ENCODE results near the gene PLEKHH1.
A peak's percentile ranks its signal among the peaks of the same experiment; 100 is the strongest.
"Not testable (repeated sequence)": the region's sequence is repeated elsewhere in the genome, so short reads cannot be mapped to it uniquely, and the experiment has no call there.

The PLEKHH1 gene

DNA sequence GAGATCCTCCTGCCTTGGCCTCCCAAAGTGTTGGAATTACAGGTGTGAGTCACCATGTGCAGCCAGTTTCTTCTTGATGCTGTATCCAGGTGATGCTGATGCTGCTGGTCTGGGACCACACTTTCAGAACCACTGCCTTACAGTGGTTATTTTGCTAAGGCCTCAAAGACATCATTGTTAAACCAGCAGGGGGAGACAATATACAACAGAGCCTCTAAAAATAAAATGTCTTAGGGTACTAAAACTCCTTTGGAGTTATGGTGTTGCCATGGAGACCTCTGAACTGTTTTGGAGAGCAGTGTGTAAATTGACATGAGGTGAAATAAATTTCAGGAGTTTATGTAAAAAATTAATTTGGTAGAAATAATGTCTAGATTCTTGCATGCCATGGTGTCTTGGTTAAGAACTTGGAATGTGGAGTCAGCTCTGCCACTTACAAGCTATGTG lies 85.5 kb downstream of the PLEKHH1 start:
- H3K36me3 ChIP-seq (ENCODE audit: control insufficient read depth, insufficient read depth, low read length): no peaks in the 10 kb centered on the region
- no peaks in the 10 kb centered on the region for H3K27me3 ChIP-seq (ENCODE audit: control insufficient read depth, insufficient read depth, low read length)
- peaks cover 9% of the 10 kb centered on the region for H3K4me1 ChIP-seq (ENCODE audit: control insufficient read depth, insufficient read depth, low read length)
- no peak overlapping the region for H3K27ac ChIP-seq (ENCODE audit: low read depth, low read length)
- H3K9ac ChIP-seq (ENCODE audit: low read length): no peak overlapping the region
- no peak overlapping the region for H3K4me3 ChIP-seq (ENCODE audit: low read length)

DNA sequence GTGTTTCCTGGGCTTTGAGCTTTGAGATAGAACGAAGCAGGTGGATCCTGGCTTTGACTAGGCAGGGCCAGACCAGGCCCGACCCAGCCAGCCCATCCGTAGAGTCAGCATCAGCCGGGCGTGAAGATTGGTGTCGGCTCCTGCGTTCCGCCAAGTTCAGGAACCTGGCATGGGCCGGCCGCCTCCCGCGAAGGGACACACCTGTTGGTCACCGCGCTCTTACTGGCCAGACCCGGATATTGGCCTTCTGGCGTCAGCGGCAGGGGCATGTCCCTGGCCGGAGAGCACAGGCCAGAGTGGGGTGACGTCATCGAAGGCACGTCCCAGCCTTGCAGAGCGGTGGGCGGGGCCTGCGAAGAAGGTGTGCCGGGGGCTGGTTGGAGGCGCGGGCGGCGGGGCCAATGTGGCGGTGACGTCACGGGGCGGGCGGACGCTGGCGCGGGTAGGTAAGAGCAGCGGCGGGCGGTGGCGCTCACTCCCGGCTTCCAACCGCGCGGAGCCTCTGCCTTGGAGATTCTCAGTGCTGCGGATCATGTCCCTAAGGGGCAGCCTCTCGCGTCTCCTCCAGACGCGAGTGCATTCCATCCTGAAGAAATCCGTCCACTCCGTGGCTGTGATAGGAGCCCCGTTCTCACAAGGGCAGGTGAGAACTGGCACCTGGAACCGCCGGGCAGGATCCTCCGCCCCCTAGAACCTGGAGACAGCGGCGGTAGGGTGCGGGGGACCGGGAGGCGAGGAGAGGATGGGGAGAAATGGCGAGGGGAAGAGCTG lies 86.5 kb downstream of the PLEKHH1 start, which contains the start of gene ARG2:
Gene ARG2 (plus strand): TSS at position 475 of the 771 bp plus-strand sequence. CDS start 58 bp downstream, at position 533.
- Histone ChIP-seq H3K36me3 (ENCODE audit: control insufficient read depth, insufficient read depth, low read length) (no peaks in the 10 kb centered on the region), H3K27me3 (ENCODE audit: control insufficient read depth, insufficient read depth, low read length) (no peaks in the 10 kb centered on the region), H3K4me1 (ENCODE audit: control insufficient read depth, insufficient read depth, low read length) (peaks cover 9% of the 10 kb centered on the region), H3K9ac (ENCODE audit: low read length) (peak within 1 kb of the TSS; percentile 57), H3K4me3 (ENCODE audit: low read length) (peak within 1 kb of the TSS; percentile 79), H3K27ac (ENCODE audit: low read depth, low read length) (peak within 1 kb of the TSS; percentile 54)

DNA sequence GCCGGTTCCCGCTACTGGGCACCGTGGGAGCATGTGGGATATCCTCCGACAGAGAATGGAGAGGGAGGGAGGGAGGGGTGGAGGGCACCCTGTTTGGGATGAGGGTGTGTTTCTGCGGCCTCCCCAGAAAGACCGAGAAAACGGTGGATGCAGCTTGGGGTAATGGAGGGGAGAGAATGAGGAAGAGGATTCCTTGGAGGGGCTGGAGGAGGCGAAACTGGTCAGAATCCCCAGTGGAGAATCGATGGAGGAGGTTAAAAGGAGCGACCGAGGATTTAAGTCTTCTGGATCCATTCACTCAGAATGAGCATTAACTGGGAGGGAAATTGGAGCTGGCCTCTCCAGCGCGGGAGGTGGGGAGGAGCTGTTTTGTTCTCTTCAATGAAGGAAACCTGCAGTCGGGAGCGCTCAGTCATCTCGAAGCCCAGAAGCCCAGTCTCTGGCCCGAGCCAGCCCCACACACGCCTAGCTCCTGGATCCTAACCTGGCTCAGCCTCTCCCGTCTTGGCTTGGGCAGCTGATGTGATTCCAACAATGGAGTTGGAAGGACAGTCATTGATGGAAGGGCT lies 87.2 kb downstream of the PLEKHH1 start:
- H3K4me3 ChIP-seq (ENCODE audit: low read length): peak overlapping the region; percentile 79
- H3K27ac ChIP-seq (ENCODE audit: low read depth, low read length): peak overlapping the region; percentile 54
- no peaks in the 10 kb centered on the region for H3K36me3 ChIP-seq (ENCODE audit: control insufficient read depth, insufficient read depth, low read length)
- no peaks in the 10 kb centered on the region for H3K27me3 ChIP-seq (ENCODE audit: control insufficient read depth, insufficient read depth, low read length)
- no peak overlapping the region for H3K9ac ChIP-seq (ENCODE audit: low read length)
- H3K4me1 ChIP-seq (ENCODE audit: control insufficient read depth, insufficient read depth, low read length): peaks cover 9% of the 10 kb centered on the region

DNA sequence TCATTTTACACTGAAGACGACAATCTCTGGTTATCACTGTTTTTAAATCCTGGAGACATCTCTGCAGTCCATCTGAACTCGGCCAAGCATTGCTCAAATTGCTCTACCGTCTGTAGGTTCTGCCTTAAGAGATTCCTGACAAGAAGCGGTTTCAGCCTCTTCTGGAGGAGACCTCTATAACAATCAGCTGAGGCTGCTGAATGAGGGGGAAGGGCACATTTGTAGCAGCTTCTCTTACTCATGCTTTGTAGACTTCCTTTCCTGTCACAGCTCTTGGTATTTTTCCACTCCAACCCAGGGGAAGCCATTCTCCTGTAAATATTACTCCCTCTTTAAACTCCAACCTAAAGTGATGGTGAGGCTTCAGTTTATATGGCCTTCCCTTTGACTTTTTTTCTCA lies 89.6 kb downstream of the PLEKHH1 start:
- H3K4me3 ChIP-seq (ENCODE audit: low read length): no peak overlapping the region
- no peak overlapping the region for H3K9ac ChIP-seq (ENCODE audit: low read length)

DNA sequence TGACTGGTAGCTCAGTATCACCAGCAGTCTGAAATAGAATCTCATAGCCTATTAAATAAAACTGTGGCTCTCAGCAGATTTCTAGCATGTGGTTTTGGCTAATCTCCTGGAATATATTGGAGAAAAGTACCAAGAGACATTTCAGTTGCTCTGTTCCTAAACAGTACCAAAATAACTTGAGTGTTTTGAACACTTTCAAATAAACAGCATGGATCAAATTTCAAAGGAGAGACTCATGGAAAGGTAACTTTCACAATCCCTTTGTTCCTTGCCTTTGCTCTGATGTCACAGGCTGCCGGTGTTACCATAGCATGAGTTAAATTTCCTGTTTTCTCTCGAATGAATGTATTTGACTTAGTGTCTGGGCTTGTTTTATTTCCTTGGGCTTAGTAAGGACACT lies 90.0 kb downstream of the PLEKHH1 start:
- Histone ChIP-seq H3K27ac (ENCODE audit: low read depth, low read length) (no peak overlapping the region), H3K4me3 (ENCODE audit: low read length) (no peak overlapping the region), H3K9ac (ENCODE audit: low read length) (no peak overlapping the region)

More for the DNA sequence above, 89.6 kb downstream of the PLEKHH1 start:
- Histone ChIP-seq H3K36me3 (ENCODE audit: control insufficient read depth, insufficient read depth, low read length) (no peaks in the 10 kb centered on the region), H3K27ac (ENCODE audit: low read depth, low read length) (peak overlapping the region; percentile 40), H3K27me3 (ENCODE audit: control insufficient read depth, insufficient read depth, low read length) (no peaks in the 10 kb centered on the region), H3K4me1 (ENCODE audit: control insufficient read depth, insufficient read depth, low read length) (peaks cover 9% of the 10 kb centered on the region)

DNA sequence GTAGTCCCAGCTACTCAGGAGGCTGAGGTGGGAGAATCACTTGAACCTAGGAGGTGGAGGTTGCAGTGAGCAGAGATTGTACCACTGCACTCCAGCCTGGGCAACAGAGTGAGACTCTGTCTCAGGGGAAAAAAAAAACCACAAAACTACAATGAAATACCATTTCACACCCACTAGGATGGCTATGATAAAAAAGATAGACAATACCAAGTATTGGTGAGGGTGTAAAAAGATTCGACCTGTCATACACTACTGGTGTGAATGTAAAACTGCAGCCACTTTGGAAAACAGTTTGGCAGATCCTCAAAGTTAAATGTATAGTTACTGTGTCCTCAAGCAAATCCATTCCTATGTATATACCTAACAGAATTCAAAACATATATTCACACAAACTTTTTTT lies 93.0 kb downstream of the PLEKHH1 start:
- H3K27me3 ChIP-seq (ENCODE audit: control insufficient read depth, insufficient read depth, low read length); H3K4me3 ChIP-seq (ENCODE audit: low read length); H3K36me3 ChIP-seq (ENCODE audit: control insufficient read depth, insufficient read depth, low read length); H3K9ac ChIP-seq (ENCODE audit: low read length); H3K4me1 ChIP-seq (ENCODE audit: control insufficient read depth, insufficient read depth, low read length); H3K27ac ChIP-seq (ENCODE audit: low read depth, low read length): not testable (repeated sequence)

More for the DNA sequence above, 90.0 kb downstream of the PLEKHH1 start:
- Histone ChIP-seq H3K4me1 (ENCODE audit: control insufficient read depth, insufficient read depth, low read length) (peaks cover 9% of the 10 kb centered on the region), H3K27me3 (ENCODE audit: control insufficient read depth, insufficient read depth, low read length) (no peaks in the 10 kb centered on the region), H3K36me3 (ENCODE audit: control insufficient read depth, insufficient read depth, low read length) (no peaks in the 10 kb centered on the region)

DNA sequence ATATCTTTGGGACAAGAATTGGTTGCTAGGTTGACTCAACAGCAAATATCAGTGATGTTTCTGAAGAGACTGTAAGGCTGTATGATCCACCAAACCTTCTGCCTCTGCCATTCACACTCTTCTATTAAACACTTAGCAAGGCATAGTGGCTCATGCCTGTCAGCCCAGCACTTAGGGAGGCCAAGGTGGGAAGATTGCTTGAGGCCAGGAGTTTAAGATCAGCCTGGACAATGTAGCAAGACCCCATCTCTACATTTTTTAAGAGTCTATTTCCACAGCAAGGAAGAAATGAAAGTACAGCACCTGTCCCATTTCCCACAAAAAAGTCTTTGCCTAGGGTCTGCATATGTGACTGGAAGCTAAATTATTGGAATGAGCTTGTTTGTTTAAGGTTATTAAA lies 94.4 kb downstream of the PLEKHH1 start:
- no peak overlapping the region for H3K27ac ChIP-seq (ENCODE audit: low read depth, low read length)
- H3K4me1 ChIP-seq (ENCODE audit: control insufficient read depth, insufficient read depth, low read length): peaks cover 2% of the 10 kb centered on the region
- H3K27me3 ChIP-seq (ENCODE audit: control insufficient read depth, insufficient read depth, low read length): no peaks in the 10 kb centered on the region
- H3K36me3 ChIP-seq (ENCODE audit: control insufficient read depth, insufficient read depth, low read length): no peaks in the 10 kb centered on the region
- H3K9ac ChIP-seq (ENCODE audit: low read length): no peak overlapping the region
- H3K4me3 ChIP-seq (ENCODE audit: low read length): no peak overlapping the region

DNA sequence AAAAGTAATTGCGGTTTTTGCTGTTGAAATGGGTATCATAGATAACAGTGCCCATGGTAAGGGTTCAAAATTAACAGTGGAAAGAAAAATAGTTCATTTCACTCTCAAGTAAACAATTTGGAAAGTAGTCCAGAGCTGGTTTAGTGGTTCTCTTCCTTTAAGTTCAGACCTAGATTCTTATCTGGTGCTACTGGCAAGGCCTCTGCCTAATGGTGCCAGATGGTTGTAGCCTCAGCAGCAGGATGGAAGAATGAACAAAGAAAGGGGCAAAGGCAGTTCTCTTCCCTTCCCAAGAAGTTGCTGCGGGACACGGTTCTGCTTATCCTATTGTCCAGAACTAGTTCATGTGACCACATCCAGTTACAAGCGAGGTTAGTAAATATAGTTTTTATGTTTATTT lies 97.1 kb downstream of the PLEKHH1 start:
- H3K4me1 ChIP-seq (ENCODE audit: control insufficient read depth, insufficient read depth, low read length): no peaks in the 10 kb centered on the region
- H3K36me3 ChIP-seq (ENCODE audit: control insufficient read depth, insufficient read depth, low read length): no peaks in the 10 kb centered on the region
- no peak overlapping the region for H3K27ac ChIP-seq (ENCODE audit: low read depth, low read length)
- H3K4me3 ChIP-seq (ENCODE audit: low read length): no peak overlapping the region
- no peaks in the 10 kb centered on the region for H3K27me3 ChIP-seq (ENCODE audit: control insufficient read depth, insufficient read depth, low read length)
- H3K9ac ChIP-seq (ENCODE audit: low read length): no peak overlapping the region

DNA sequence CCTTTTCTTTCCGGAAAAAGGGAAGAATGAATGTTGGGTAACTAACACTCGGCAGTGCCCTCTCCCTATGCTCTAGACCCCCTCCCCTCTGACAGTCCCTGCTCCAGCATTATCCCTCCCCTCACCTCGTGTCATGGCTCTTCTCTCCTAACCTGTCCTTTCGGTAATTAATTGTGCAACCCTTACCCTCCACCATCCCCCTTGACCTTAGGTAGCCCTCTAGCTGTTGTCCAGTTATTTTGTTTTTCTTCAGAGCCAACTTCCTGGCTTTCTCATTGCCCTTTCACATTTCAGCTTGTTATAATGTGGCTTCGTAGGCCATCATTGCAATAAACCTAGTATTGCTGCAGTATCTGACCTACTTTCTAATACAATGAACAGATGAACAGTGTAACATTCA lies 97.8 kb downstream of the PLEKHH1 start:
- H3K9ac ChIP-seq (ENCODE audit: low read length): no peak overlapping the region

DNA sequence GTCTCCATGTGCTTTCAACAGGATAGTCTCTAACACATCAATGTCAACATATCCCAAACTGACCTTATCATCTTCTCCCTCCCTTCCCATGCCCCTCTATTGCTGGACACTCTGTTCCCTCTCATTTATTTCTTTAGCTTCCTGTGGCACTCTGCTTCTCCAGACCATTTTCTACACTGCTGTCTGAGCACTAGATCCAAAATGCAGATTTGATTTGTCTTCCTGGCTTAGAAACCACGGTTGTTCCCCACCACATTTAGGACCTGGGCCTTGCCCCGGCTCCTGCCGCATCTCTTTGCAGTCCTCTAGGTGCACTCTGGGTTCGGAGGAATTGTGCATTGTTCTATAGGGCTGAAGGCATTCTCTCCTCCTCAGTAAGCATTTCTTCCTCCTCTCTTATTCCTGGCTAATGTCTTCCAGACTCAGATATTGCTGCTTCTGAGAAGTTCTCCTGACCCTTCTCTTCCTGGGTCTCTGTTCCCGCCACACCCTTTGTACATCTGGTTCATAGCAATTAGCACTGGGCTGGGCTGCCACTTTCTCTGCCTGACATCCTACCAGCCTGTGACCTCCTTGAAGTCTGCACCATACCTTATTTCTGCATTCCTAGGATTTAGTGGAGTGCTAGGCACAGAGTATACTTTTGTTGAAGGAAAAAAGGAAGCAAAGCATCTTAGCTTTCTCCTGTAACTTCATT lies 100.5 kb downstream of the PLEKHH1 start:
- no peaks in the 10 kb centered on the region for H3K27me3 ChIP-seq (ENCODE audit: control insufficient read depth, insufficient read depth, low read length)
- no peaks in the 10 kb centered on the region for H3K4me1 ChIP-seq (ENCODE audit: control insufficient read depth, insufficient read depth, low read length)
- no peak overlapping the region for H3K27ac ChIP-seq (ENCODE audit: low read depth, low read length)

More for the DNA sequence above, 97.8 kb downstream of the PLEKHH1 start:
- Histone ChIP-seq H3K4me3 (ENCODE audit: low read length) (no peak overlapping the region), H3K27ac (ENCODE audit: low read depth, low read length) (no peak overlapping the region), H3K27me3 (ENCODE audit: control insufficient read depth, insufficient read depth, low read length) (no peaks in the 10 kb centered on the region), H3K36me3 (ENCODE audit: control insufficient read depth, insufficient read depth, low read length) (no peaks in the 10 kb centered on the region), H3K4me1 (ENCODE audit: control insufficient read depth, insufficient read depth, low read length) (no peaks in the 10 kb centered on the region)

DNA sequence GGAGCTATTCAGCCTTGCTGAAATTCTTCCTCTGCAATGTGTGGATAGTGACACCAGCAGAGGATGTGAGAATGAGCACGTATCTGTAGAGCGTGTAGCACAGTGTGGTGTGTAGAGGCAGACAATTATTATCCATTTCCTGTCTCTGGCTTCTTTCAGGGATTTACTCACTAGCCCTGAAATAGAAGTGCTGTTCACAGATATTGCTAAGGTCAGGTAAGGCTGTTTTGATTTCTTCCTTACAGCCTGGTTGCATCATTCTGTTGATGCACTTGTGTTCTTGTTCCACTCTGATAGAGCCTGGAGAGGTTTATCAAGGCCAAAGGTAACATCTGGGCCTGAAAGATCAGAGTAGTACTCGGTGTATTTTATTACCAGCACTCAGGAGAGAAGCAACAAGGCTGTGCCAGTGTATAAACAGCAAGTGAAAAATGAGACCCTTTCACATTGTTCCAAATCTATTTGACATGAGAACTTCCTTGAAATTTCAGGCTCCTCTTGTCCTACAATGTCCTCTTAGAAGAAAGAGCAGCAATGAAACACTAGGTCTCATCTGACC lies 103.3 kb downstream of the PLEKHH1 start:
- H3K4me3 ChIP-seq (ENCODE audit: low read length): no peak overlapping the region
- no peaks in the 10 kb centered on the region for H3K4me1 ChIP-seq (ENCODE audit: control insufficient read depth, insufficient read depth, low read length)
- no peaks in the 10 kb centered on the region for H3K27me3 ChIP-seq (ENCODE audit: control insufficient read depth, insufficient read depth, low read length)
- H3K9ac ChIP-seq (ENCODE audit: low read length): no peak overlapping the region
- no peak overlapping the region for H3K27ac ChIP-seq (ENCODE audit: low read depth, low read length)
- no peaks in the 10 kb centered on the region for H3K36me3 ChIP-seq (ENCODE audit: control insufficient read depth, insufficient read depth, low read length)

More for the DNA sequence above, 100.5 kb downstream of the PLEKHH1 start:
- H3K9ac ChIP-seq (ENCODE audit: low read length): no peak overlapping the region
- H3K4me3 ChIP-seq (ENCODE audit: low read length): no peak overlapping the region
- H3K36me3 ChIP-seq (ENCODE audit: control insufficient read depth, insufficient read depth, low read length): no peaks in the 10 kb centered on the region

DNA sequence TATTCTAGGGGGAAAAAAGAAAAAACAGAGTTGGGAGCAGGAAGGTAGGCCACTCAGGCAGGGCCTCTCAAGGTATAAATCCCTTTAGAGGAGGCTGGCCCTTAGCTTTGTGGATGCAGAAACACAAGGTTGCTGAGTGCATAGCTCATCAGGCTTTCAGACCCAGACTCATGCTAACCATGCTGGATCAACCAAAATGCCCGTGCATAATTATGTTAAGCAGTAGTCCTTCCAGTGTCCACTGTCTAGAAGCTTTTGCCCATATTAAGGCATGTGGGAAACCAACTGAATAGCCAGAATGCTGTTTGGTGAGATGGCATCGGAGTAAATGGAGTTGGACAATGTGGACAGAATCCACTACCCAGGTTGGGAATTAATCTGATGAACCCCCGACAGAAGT lies 105.6 kb downstream of the PLEKHH1 start:
- no peaks in the 10 kb centered on the region for H3K27me3 ChIP-seq (ENCODE audit: control insufficient read depth, insufficient read depth, low read length)
- H3K9ac ChIP-seq (ENCODE audit: low read length): no peak overlapping the region
- no peak overlapping the region for H3K27ac ChIP-seq (ENCODE audit: low read depth, low read length)
- no peak overlapping the region for H3K4me3 ChIP-seq (ENCODE audit: low read length)
- no peaks in the 10 kb centered on the region for H3K4me1 ChIP-seq (ENCODE audit: control insufficient read depth, insufficient read depth, low read length)
- no peaks in the 10 kb centered on the region for H3K36me3 ChIP-seq (ENCODE audit: control insufficient read depth, insufficient read depth, low read length)

Data from rectal smooth muscle tissue (tissue), 1 donor.